Neuronal stem cell (in vitro differentiated cells): ENCODE data around the gene VEPH1.
"Not testable (repeated sequence)": the region's sequence is repeated elsewhere in the genome, so short reads cannot be mapped to it uniquely, and the experiment has no call there.

Experiments used
- DNase-seq: peaks from one replicate; pipeline ENCODE4 v3.0.0-alpha.2; 2013; ENCODE audit warnings: low spot score
- H2AFZ ChIP-seq: one replicate; pipeline ENCODE4 v1.6.1; 2013; ENCODE audit warnings: mild to moderate bottlenecking, low read length, inconsistent platforms
- H2AK5ac ChIP-seq: 2 replicates; pipeline ENCODE4 v1.6.1; 2013; ENCODE audit warnings: low read depth, mild to moderate bottlenecking, inconsistent platforms, low read length, moderate library complexity, mixed read lengths
- H2BK120ac ChIP-seq: 2 replicates; pipeline ENCODE4 v1.6.1; 2013; ENCODE audit warnings: low read depth, mild to moderate bottlenecking, inconsistent platforms, low read length, moderate library complexity, mixed read lengths
- H2BK12ac ChIP-seq: one replicate; pipeline ENCODE4 v1.6.1; 2013; ENCODE audit warnings: low read length, inconsistent platforms
- H2BK15ac ChIP-seq: 2 replicates; pipeline ENCODE4 v1.6.1; 2013; ENCODE audit warnings: mild to moderate bottlenecking, low read length, inconsistent platforms, mixed read lengths
- H2BK5ac ChIP-seq: one replicate; pipeline ENCODE4 v1.6.1; 2013; ENCODE audit warnings: inconsistent platforms, mild to moderate bottlenecking, low read length, moderate library complexity
- H3K14ac ChIP-seq: one replicate; pipeline ENCODE4 v1.6.1; 2013; ENCODE audit warnings: low read length, inconsistent platforms
- H3K18ac ChIP-seq: 2 replicates; pipeline ENCODE4 v1.6.1; 2013; ENCODE audit warnings: low read length, inconsistent platforms
- H3K23ac ChIP-seq: 2 replicates; pipeline ENCODE4 v1.6.1; 2013; ENCODE audit warnings: low read depth, mild to moderate bottlenecking, mixed read lengths, low read length, inconsistent platforms; ENCODE audit not compliant: poor library complexity
- H3K27ac ChIP-seq: replicated peaks from 3 replicates; pipeline ENCODE4 v1.5.1; 2013; ENCODE audit warnings: low read length, inconsistent platforms
- H3K27me3 ChIP-seq, 3 experiments: 2 replicates each; pipeline ENCODE4 v1.6.1; 2013; ENCODE audit warnings: low read length in 3 of 3, mild to moderate bottlenecking in 2 of 3, inconsistent platforms in 1 of 3, low read depth in 1 of 3, mixed read lengths in 1 of 3, moderate library complexity in 1 of 3; ENCODE audit not compliant: control insufficient read depth in 3 of 3, insufficient read depth in 3 of 3
- H3K36me3 ChIP-seq, 2 donors: replicated peaks in 1 of 2; 2 replicates each; pipeline ENCODE4 v1.6.1; 2013; ENCODE audit warnings: low read length in 2 of 2; ENCODE audit not compliant: control insufficient read depth in 2 of 2, insufficient read depth in 2 of 2
- H3K4ac ChIP-seq: 2 replicates; pipeline ENCODE4 v1.6.1; 2013; ENCODE audit warnings: inconsistent platforms, mild to moderate bottlenecking, low read length, moderate library complexity
- H3K4me1 ChIP-seq, 2 donors: 1 replicate in 1 of 2; 2 replicates in 1 of 2; pipeline ENCODE4 v1.6.1; 2013; ENCODE audit warnings: low read length in 2 of 2, low read depth in 1 of 2; ENCODE audit not compliant: control insufficient read depth in 2 of 2, insufficient read depth in 1 of 2
- H3K4me2 ChIP-seq: one replicate; pipeline ENCODE4 v1.6.1; 2013; ENCODE audit warnings: mild to moderate bottlenecking, low read length, inconsistent platforms; ENCODE audit not compliant: insufficient read depth, poor library complexity, severe bottlenecking
- H3K4me3 ChIP-seq, 2 donors: 2 replicates each; pipeline ENCODE4 v1.5.1; 2013; ENCODE audit warnings: low read length in 2 of 2, mild to moderate bottlenecking in 2 of 2, inconsistent platforms in 1 of 2, moderate library complexity in 1 of 2
- H3K79me1 ChIP-seq: one replicate; pipeline ENCODE4 v1.6.1; 2013; ENCODE audit warnings: low read depth, mild to moderate bottlenecking, inconsistent platforms, low read length, moderate library complexity
- H3K9ac ChIP-seq: one replicate; pipeline ENCODE4 v1.6.1; 2013; ENCODE audit warnings: mild to moderate bottlenecking, low read depth, low read length, inconsistent platforms; ENCODE audit not compliant: poor library complexity
- H3K9me3 ChIP-seq, 2 donors: replicated peaks in 1 of 2; 2 replicates each; pipeline versions ENCODE3 to v1.6.1; 2013; ENCODE audit warnings: low read length in 2 of 2, mild to moderate bottlenecking in 2 of 2, inconsistent platforms in 1 of 2, low read depth in 1 of 2, mixed read lengths in 1 of 2, moderate library complexity in 1 of 2; ENCODE audit not compliant: control insufficient read depth in 2 of 2, insufficient read depth in 1 of 2
- H4K8ac ChIP-seq: one replicate; pipeline ENCODE4 v1.6.1; 2013; ENCODE audit warnings: low read depth, mild to moderate bottlenecking, inconsistent platforms, low read length, moderate library complexity
- H4K91ac ChIP-seq: one replicate; pipeline ENCODE4 v1.6.1; 2013; ENCODE audit warnings: low read length, low read depth, mild to moderate bottlenecking, inconsistent platforms; ENCODE audit not compliant: poor library complexity
- WGBS, 2 donors: extraction: QIAGEN DNeasy Blood & Tissue Kit; methylation state at CpG; one replicate each; pipeline ENCODE4 v1.1.7; 2013; ENCODE audit warnings: missing lambda C conversion rate in 2 of 2, mixed read lengths in 1 of 2; ENCODE audit not compliant: insufficient read length in 2 of 2, insufficient replicate concordance in 1 of 2; ENCODE audit errors: extremely low coverage in 2 of 2; 5-methylcytosine and 5-hydroxymethylcytosine counted together

Gene VEPH1

DNA sequence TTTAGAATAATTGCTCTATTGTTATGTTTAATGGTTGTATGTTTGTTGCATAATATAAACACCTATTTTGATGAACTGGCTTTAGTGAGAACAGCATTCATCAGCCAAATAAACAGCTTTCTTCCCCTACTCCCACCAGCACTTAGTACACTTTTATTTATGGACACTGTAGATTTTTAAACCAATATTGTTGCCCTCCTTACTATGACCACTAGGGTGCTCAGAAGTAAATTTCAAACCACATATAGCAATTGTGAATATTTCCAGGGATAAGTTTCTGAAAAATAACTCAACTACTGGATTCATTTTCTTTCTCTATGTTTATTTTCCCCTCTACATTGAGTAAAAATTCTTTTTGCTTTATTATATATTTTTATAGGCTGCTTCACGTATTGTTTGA, 151.2 kb downstream of the VEPH1 start:
- H2BK12ac ChIP-seq: no peak overlapping the region
- no peak overlapping the region for H2BK15ac ChIP-seq
- no peak overlapping the region for H3K4ac ChIP-seq
- H3K4me1 ChIP-seq: peaks cover 0 to 2% of the 10 kb centered on the region in 2 donors
- H3K27me3 ChIP-seq: no peaks in the 10 kb centered on the region
- no CpG with 5 or more reads among the region's 1 CpG for WGBS, 2 donors
- H3K4me2 ChIP-seq: no peak overlapping the region
- H2BK5ac ChIP-seq: no peak overlapping the region
- no peak overlapping the region for H3K14ac ChIP-seq
- no peak overlapping the region for H2BK120ac ChIP-seq
- no peak overlapping the region for H3K23ac ChIP-seq
- no peak overlapping the region for H2AFZ ChIP-seq
- no peak overlapping the region for H3K27ac ChIP-seq
- H4K8ac ChIP-seq: no peak overlapping the region
- H3K4me3 ChIP-seq: no peak overlapping the region
- H3K9ac ChIP-seq: no peak overlapping the region
- no peak overlapping the region for H2AK5ac ChIP-seq
- DNase-seq: no peak
- H3K36me3 ChIP-seq: no peaks in the 10 kb centered on the region
- H3K9me3 ChIP-seq: peaks cover 5 to 40% of the 10 kb centered on the region in 2 donors
- no peak overlapping the region for H4K91ac ChIP-seq
- H3K18ac ChIP-seq: no peak overlapping the region
- no peaks in the 10 kb centered on the region for H3K79me1 ChIP-seq

DNA sequence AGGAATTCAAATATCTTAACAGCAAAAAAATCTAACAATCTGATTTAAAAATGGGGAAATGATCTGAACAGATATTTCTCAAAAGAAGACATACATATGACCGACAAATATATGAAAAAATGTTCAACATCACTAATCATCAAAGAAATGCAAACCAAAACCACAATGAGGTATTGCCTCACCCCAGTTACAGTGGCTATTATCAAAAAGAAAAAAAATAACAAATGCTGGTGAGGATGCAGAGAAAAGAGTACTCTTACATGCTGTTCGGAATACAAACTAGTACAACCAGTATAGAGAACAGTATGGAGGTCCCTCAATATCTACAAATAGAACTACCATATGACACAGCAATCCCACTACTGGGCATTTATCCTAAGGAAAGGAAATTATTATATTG, 152.6 kb downstream of the VEPH1 start:
- not testable (repeated sequence) for DNase-seq, H3K4me1 ChIP-seq, H2BK12ac ChIP-seq, H4K91ac ChIP-seq, H3K79me1 ChIP-seq, H3K23ac ChIP-seq, H3K18ac ChIP-seq, H2BK15ac ChIP-seq, H4K8ac ChIP-seq, H3K4ac ChIP-seq, H3K9ac ChIP-seq, H3K27ac ChIP-seq, H2BK120ac ChIP-seq, H2BK5ac ChIP-seq, H2AK5ac ChIP-seq, H3K14ac ChIP-seq, H3K36me3 ChIP-seq, H3K4me3 ChIP-seq, H3K27me3 ChIP-seq, H3K4me2 ChIP-seq, H2AFZ ChIP-seq
- peaks cover 5 to 47% of the 10 kb centered on the region in 2 donors for H3K9me3 ChIP-seq
- WGBS, 2 donors: no CpG with 5 or more reads among the region's 2 CpGs

DNA sequence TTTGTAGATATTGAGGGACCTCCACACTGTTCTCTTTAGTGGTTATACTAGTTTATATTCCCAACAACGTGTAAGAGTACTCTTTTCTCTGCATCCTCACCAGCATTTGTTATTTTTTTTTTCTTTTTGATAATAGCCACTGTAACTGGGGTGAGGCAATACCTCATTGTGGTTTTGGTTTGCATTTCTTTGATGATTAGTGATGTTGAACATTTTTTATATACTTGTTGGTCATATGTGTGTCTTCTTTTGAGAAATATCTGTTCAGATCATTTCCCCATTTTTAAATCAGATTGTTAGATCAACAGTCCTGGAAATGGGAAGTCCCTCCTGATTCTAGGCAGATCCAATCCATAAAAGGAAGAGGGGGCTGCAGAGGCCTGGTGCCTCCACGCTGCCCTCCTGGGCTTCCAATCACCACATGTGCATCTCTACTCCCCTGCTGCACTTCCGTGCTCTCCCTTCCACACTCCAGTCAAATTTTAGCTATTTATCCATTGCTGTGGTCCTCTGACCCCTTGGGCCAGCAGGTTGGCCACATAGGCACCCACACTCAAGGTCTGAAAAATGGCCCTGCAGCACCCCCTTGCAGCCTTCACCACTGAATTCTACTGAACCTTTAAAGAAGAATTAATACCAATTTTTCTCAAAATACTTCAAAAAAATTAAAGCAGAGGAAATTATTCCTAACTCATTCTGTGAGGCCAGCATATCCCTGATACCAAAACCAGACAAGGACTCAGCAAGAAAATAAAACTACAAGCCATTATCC, 154.7 kb downstream of the VEPH1 start:
- not testable (repeated sequence) for H2BK5ac ChIP-seq, H3K18ac ChIP-seq, H4K8ac ChIP-seq, H3K4me2 ChIP-seq, H3K9ac ChIP-seq, H3K27me3 ChIP-seq, H3K23ac ChIP-seq, H2BK12ac ChIP-seq, H3K27ac ChIP-seq, H3K4ac ChIP-seq, H2BK120ac ChIP-seq, H3K36me3 ChIP-seq, H3K79me1 ChIP-seq, H3K4me3 ChIP-seq, DNase-seq, H2AFZ ChIP-seq, H2BK15ac ChIP-seq, H3K14ac ChIP-seq, H4K91ac ChIP-seq, H2AK5ac ChIP-seq, H3K4me1 ChIP-seq
- peaks cover 5 to 47% of the 10 kb centered on the region in 2 donors for H3K9me3 ChIP-seq
- WGBS, 2 donors: no CpG with 5 or more reads among the region's 3 CpGs

DNA sequence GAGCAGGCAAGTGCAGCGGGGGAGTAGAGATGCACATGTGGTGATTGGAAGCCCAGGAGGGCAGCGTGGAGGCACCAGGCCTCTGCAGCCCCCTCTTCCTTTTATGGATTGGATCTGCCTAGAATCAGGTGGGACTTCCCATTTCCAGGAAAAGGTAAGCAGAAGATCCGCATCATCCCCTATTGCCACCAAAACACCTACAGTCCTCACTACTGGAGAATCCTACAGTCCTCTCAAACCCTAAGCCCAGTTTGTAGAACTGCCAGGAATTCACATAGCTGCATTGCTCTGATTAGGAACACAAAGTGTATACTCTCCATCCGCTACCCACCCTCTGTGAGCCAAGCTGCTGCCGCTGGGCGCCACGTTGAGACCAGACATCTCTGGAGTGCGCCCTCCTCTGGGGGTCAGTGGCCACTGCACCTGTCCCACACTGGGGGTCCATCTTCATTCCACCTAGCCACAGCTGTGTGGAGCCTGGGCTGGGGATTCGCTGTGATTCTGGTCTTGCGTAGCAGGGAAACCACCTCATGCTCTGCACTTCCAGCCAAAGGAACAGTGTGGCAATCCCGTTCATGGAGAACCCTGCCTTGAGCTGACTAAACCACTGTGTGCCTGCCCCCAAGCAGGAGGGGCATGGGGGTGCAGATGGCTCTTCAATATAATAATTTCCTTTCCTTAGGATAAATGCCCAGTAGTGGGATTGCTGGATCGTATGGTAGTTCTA, 155.5 kb downstream of the VEPH1 start:
- no peak overlapping the region for H3K9ac ChIP-seq
- peak overlapping the region; percentile 8 for H2BK15ac ChIP-seq
- no peak overlapping the region for H3K27ac ChIP-seq
- no peak overlapping the region for H2BK5ac ChIP-seq
- no peak overlapping the region for H4K8ac ChIP-seq
- no peak overlapping the region for H3K23ac ChIP-seq
- no peak overlapping the region for H2BK120ac ChIP-seq
- H3K18ac ChIP-seq: no peak overlapping the region
- H3K4ac ChIP-seq: no peak overlapping the region
- H3K4me3 ChIP-seq: no peak overlapping the region
- no peak overlapping the region for H4K91ac ChIP-seq
- H3K9me3 ChIP-seq: peaks cover 5 to 47% of the 10 kb centered on the region in 2 donors
- H3K79me1 ChIP-seq: no peaks in the 10 kb centered on the region
- no peaks in the 10 kb centered on the region for H3K36me3 ChIP-seq
- peak overlapping the region; percentile 76 for H2AK5ac ChIP-seq
- DNase-seq: no peak
- no peak overlapping the region for H2BK12ac ChIP-seq
- H3K27me3 ChIP-seq: no peaks in the 10 kb centered on the region
- WGBS, 2 donors: no CpG with 5 or more reads among the region's 12 CpGs
- H3K4me2 ChIP-seq: no peak overlapping the region
- no peak overlapping the region for H3K14ac ChIP-seq
- H3K4me1 ChIP-seq: no peaks in the 10 kb centered on the region
- H2AFZ ChIP-seq: no peak overlapping the region
